ENCODE measurements around the gene GLOD5. TPM values are rescaled to one million over a fixed set of nuclear protein-coding genes. Genes with fewer than 3 reads are reported as not detected.

Gene GLOD5
- total and polyA plus RNA-seq, 2 of the 8 experiments (the other 6 are each of a cell fraction or from before 2014, with no cell fraction given): 0.18 TPM; not detected in 1

DNA sequence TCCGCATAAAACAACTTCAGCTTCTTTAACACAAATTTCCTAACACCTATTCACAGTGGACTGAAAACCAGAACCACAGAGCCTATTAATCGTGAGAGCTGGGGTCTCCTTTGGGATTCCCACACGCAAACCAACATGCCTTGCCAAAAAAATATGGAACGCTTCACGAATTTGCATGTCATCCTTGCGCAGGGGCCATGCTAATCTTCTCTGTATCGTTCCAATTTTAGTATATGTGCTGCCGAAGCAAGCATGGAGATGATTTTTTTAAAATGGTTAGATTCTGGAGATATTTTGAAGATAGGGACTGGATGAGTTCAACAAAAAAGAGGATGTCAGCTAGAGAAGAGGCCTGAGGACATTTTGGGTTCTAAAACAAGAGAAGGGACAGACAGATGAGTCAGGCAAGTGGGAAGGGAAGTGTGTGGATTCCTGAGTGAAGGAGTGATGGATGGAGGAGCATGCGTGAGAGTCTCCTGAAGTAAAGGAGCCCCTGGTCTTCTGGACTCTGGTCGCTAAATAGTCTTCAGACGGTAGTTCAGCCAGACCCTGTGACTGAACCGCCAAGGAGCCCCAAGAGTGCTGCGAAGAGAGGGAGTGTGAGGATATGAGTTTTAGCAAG is 15.4 kb downstream of the GLOD5 start (continued):
- TF ChIP-seq, protein P1, sequence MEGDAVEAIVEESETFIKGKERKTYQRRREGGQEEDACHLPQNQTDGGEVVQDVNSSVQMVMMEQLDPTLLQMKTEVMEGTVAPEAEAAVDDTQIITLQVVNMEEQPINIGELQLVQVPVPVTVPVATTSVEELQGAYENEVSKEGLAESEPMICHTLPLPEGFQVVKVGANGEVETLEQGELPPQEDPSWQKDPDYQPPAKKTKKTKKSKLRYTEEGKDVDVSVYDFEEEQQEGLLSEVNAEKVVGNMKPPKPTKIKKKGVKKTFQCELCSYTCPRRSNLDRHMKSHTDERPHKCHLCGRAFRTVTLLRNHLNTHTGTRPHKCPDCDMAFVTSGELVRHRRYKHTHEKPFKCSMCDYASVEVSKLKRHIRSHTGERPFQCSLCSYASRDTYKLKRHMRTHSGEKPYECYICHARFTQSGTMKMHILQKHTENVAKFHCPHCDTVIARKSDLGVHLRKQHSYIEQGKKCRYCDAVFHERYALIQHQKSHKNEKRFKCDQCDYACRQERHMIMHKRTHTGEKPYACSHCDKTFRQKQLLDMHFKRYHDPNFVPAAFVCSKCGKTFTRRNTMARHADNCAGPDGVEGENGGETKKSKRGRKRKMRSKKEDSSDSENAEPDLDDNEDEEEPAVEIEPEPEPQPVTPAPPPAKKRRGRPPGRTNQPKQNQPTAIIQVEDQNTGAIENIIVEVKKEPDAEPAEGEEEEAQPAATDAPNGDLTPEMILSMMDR (IDR thresholded peaks at IDR 0.05; ENCODE audit: control extremely low read depth in 1 of 3, insufficient read depth in 1 of 3, low read depth in 1 of 3, low read length in 3 of 3): no peak
- TF ChIP-seq POLR2A (IDR thresholded peaks at IDR 0.05; ENCODE audit: control extremely low read depth in 1 of 2, low read depth in 2 of 2, low read length in 2 of 2): no peak
- TF ChIP-seq RNF2 (IDR thresholded peaks at IDR 0.05; ENCODE audit: borderline replicate concordance, low read depth, low read length, missing control alignments, poor library complexity, severe bottlenecking): no peak

Data from H1 (cell line).